Stimulated activated CD8-positive, alpha-beta memory T cell treated with anti-CD3 and anti-CD28 coated beads, Interleukin-7, amount 100 ng/mL, for 4 hours (primary cell): ENCODE data around the gene KIF3A.

ENCODE experiments used
- DNase-seq, 2 donors: peaks; one replicate each; pipeline ENCODE4 v3.0.0-alpha.2; 2020; ENCODE audit warnings: low read depth in 2 of 2

KIF3A gene

DNA sequence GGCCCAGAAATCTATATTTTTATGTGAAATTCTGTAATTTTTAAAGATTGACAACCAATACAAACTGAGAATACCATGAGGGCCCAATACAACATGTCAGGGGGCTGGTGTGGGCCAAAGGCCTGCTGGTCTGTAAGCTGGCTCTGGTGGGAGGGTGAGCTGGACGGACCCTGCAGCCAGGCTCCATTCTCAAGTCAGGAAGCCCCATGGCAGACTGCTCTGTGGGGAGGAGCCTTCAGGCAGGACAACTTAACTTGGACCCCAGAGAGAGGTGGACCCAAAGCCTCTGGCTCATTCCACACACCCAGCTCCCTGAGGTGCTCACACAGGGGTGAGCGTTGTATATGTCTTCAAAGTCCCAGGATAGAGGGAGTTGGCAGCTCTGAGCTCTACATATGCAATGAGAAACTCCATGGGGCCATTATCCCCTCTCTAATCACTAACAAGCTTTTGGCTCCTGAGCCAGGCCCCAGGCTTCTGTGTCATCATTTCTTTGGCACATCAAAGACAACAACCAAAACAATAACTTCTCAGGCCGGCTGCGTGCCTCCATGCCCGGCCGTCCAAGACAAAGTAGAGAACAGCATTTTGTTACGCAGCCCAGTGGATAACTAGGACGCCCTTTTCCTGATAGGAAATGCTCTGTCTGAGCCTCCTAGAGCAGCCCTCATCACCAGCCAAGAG, 33.3 kb upstream of the KIF3A start:
- no peak for DNase-seq

DNA sequence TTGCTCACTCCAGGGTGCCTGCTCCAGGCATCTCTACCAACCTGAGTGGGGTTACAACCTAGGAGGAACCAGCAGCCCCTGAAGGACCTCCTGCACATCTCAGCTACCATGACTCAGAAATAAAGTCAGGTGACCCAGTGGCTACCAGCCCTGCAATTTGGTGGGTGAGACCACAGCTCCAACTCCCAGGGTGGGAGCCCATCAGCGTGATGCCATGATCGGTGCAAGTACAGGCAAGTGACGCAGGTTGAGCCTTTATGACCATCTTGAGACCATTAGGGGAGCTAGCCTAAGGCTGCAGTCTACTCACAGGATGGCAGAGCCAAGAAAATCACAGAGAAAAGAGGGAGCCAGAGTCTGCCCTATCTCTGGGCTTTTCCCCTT, 31.1 kb upstream of the KIF3A start:
- no peak for DNase-seq

DNA sequence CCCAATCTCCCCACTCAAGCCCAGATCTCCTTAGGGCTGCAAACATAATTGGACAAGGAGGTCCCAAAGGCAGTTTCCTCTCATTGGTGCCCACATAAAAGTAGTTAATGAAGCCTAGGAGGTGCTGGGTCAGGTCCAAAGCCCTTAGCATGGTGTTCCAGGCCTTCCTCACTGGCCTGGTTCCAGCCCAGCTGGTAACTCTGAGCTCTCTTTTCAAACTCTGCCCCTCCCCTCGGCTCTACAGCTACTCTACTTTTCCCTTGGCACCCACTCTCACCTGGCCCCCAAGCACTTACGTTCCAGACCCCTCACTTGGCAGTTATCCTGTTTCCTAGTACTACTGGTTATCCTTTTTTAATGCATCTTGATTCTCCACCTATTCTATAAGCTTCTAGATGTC, 29.8 kb upstream of the KIF3A start:
- DNase-seq: no peak

DNA sequence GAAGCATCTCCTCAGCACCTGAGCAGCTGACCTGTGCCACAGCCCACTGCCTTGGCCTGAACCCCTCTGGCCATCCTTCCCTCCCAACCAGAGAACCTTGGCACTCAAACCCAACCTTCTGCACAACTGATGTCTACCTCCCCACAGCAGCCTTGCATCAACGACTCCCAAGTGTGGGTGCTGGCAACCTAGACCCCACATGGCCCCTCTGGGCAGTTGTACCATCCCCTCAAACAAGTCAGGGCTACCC, 29.4 kb upstream of the KIF3A start:
- DNase-seq: no peak

DNA sequence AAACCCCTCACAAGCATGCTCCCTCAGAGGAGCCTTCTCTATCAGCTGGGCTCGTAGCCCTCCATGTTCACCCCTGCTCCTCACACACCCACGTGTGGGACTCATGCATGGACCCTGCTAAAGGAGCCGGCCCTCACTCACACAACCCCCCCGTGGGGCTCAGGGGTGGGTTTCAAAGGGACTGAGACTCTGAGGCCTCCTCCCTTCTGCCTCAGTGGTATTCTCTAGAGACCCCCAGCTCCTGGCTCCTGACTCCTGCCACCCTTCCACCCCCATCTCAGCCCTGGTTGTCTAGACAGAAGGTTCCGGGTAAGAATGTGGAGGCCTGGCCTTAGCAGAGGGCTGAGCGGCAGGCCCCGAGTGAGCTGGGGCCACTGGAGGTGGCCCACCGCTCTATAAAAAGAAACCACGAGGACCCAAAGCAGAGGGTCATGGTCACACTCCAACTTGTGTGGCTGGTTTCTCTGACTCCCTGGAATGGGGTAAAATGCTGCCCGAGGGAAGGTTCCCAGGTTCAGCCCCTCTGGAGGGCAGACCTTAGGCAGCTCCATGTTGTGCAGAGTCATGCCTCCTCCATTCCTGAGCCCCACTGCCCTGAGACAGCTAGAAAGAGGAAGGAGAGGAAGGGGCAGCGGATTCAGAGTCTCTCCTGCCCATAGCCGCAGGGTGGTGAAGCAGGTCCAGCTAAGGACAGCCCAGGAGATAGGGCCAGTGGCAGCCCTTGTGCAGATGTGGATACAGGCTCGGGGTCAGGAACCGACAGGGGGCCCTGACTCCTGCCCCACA, 28.9 kb upstream of the KIF3A start:
- DNase-seq: no peak

DNA sequence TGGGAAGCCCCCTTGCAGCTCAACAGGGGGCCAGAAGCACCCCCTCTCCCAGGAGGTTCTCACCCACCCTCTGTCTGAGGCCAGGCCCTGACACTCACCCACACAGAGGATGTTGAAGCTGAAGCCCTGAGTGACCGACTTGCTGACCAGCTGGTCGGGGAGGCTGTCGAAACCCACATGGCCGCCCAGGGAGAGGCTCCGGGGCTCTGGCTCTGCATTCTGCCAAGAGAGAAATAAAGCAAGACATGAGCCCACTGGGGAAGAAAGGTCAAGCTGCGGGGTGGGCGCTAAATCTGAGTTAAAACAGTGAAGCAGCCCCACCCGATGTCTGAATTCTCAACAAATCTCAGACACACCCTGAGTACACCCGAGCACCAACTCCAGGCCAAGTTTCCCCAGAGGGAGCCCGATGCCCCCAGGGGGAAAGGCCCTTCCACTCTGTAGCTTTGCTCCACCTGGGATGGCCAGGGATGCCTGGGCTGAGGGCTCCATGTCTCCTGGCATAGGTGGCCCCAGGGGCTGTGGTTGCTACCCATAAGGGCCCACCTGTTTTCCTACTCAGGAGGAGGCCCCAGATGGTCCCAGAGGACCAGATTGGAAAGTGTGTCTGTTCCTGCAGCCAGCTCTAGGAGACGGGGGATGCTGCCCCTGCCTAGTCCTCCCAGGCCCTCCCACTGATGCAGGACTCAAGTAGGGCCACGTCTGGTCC, 28.1 kb upstream of the KIF3A start:
- DNase-seq: no peak

DNA sequence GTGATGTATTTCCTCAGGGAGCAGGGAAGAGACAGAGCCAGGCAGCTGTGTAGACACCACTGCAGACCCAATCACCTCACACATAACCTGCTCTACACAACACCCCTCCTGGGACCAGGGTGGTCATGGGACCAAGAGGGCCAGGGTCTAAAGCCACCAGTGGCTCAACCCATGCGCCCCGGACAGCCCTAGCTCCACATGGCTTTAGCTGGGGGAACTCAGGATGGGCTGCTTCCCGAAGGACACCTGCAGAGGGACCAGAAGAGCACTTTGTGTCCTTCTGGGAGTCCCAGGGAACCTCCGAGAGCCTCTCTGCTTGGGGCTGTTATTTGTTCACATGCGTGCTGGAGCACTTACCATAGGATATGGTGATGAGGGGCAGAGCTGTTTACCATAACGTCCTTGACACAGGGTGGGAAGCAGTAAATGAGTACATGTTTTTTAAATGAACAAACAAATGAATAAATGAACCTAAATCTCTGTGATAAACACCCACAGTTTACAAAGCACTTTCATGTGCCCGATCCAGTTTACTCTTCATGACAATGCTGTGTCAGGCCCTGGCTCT, 27.4 kb upstream of the KIF3A start:
- DNase-seq: no peak

DNA sequence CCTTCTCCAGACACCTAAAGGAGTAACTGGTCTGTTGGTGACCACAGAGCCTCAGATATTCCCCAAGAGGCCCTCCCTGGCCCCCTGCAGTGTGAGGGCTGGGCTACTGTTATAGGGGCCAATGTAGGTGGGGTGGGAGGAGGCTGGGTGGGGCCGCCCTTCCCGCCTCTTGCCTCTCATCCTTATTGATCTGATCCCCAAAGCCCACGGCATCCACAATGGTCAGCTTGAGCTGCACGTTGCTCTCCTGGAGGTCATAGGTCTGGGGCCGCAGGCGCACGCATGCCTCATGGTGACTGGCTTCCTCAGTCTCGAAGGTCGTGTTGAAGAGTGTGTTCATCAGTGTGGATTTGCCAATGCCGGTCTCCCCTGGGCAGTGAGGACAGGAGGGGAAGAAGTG, 26.7 kb upstream of the KIF3A start:
- DNase-seq: no peak

DNA sequence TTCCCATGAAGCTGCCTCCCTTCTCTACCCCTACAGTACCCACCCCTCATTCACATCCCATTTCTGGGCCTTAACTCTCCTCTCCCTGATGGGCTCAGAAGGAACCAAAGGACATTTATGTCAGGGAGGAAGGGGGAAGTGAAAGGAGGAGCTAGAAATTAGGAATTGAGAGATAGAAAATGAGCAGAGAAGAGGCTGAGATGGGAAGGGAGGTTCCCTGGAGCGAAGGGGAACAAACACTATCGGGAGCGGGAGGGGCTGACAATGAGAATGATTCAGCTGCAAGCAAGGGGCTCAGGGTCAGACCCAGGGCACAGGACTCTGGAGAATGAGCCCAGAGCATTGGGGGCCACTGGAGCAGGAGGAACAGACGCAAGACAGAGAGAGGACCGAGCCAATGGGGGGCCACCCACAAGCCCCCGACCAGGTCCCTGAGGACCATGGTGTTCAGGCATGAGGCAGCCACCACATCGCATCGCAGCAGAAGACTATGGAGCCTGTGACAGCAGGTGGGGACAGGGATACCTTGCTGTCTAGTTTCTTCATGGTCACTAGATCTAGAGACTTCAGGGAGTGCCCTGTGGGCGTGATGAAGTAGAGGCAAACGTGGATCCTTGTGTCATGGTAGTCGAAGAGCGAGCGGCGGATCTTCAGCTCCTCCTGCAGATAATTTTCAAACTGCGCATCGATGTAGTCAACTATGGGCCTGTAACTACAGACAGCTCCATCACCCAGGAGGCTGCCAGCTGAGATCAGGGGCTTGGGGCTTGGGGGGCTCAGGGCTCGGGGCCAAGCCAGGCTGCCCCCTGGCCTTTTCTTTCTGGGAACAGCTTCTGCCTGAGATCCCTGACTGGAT, 26.1 kb upstream of the KIF3A start:
- no peak for DNase-seq

DNA sequence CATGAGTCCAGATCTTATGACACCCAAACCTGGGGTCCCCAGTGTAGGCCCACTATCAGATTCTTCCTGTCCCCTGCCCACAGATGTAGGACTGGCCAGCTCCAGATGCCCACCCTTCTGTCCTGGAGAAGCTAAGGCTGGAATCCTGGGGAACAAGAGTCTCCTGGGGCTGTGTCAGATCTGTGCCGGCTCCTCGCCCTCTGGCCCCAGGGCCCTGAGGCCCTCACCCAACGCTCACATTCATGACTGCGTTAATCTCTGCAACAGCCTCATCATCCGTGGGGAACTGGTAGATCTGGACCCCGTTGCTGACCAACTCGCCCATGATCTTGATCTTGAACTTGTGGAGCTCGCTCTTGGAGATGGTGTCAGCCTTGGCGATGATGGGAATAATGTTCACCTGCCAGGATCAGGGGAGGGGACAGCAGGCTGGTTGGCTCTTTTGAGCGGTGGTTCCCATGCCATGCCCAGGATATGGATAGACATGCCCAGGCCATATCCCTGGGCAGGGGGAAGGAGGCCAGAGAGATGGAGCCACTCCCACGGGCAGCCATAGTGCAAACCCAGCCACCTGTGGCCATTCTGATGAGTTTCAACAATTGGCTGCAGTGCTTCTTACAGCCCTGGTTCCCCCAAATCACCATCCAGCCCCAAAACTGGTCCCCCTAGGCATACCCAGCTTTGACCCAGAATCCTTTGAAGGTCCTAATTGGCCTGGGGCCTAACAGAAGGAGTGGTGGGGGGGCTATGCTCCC, 25.1 kb upstream of the KIF3A start:
- DNase-seq: no peak

DNA sequence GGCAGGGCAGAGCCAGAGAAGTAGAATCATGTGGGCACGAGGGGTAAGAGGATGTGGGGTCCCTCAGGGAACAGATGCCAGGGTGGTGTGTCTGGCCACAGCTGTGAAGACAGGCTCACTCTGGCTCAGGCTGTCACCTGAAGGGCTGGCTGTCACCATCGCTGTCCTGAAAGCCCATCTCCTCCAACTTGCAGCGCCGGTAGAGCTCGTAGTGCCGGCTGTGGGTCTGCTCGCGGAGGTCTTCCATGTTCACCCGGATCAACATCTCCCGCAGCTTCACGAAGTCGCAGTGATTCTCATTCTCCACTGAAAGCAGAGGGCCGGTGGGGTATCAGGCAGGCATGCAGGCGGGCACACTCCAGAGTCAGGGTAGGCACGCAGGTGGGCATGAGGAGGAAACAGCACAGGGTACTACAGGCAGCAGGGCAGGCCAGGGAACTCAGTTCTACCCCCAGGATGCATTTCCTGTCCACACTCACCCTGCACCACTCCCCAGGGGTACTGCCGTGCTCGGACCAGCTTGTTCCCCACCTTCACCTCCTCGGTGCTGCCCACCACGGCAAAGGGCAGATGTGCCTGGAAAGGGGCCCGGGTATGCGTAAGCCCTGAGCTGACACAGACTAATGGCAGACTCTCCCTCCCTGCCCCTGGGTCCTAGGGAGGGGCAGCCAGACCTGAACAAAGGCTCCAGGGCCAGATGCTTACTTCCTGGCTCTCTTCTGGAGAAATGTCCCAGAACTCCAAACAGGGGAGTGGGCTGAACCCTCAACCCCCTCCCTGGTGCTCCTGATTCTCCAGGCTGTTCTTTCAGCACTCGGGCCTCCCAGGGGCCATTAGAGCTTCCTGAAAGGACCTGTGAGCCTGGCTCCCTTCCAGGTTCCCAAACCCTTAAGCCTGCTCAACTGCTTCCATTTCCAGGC, 24.2 kb upstream of the KIF3A start:
- no peak for DNase-seq

DNA sequence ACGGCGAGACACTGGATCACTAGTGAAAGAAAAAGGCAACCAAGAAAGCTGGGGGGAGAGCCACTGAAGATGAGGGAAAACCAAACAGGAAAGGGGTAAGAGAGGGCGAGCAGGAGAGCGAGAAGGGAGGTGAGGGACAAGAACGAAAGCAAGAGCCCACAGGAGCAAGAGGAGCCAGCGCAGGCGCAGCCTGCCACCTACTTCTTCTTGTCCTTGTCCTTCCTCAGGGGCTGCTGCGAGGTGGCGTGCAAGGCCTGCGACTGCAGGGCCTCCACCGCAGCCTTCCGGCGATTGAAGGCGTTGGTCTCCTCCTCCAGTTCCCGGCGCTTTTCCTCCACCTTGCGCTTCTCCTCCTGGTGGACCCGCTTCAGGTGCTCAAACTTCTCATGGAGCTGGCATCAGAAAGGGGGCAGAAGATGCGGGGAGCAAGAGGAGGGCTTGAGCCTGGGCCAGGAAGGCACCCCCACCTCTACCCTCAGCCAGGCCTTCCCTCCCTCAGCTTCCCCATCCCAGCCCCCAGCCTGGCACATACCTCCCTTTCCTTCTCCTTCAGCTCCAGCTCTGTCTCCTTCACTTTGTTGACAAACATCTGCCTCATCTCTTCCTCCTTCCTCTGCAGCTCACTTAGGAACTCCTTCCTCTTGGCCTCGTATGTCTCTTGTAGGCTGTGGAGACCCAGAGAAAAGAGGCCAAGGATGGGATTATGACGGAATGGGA, 23.4 kb upstream of the KIF3A start:
- no peak for DNase-seq

DNA sequence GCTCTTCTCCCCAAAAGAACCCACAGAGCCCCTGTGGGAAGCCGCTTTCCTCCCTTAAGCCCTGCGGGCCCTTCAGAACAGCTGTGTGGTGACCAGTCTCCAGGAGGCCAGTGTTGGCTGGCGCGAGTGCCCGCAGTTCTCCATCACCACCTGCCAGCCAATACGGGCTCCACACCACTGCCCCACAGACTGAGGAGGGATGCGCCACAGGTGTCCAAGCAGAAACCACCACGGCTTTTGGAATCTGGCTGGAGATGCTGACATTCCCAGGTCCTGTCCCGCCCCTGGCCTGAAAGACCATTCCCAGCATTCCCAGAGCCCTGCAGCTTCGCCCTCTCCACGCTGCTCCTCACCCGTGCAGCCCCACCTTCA, 22.7 kb upstream of the KIF3A start:
- no peak for DNase-seq

DNA sequence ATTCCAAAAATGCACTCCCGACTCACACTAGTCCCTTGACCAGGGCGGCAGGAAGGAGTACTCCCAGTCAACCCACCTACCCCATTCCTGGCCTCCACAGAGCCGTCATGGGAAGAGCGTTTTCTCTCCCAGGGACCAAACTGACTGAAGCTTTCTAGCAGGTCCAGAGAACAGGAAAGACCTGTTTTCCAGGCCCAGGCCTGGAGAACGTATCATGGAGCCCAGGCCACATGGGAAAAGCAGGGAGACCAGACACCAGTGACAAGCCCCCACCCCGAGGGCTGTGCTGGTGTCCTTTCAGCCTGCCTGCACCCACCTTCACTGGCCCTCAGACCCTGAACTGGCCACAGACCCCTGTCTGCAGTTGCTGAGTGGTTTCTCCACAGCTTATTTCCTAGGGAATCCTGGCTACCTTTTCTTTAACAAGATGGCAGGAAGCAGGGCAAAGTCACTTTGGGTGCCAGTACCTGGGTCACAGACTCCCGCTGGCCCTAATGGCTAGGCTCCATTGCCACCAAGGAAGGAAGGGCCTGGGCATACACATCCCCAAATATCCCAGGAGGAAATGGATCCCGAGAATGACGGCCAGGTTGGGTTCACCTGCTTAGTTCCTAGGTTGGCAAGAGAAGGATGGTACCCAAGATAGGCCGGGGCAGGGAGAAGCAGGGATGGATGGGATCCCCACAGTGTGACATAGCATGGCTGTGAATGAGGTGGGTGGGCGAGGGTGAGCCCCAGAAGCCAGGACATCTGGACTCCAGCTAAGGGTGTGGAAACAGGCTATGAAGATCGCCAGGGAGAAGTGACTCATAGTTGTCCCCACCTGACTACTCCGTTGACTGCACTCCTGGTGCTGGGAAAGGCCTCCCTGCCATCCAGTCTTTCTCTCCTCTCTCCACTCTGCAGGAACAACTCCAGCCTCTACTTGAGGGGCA, 22.0 kb upstream of the KIF3A start:
- DNase-seq: no peak

DNA sequence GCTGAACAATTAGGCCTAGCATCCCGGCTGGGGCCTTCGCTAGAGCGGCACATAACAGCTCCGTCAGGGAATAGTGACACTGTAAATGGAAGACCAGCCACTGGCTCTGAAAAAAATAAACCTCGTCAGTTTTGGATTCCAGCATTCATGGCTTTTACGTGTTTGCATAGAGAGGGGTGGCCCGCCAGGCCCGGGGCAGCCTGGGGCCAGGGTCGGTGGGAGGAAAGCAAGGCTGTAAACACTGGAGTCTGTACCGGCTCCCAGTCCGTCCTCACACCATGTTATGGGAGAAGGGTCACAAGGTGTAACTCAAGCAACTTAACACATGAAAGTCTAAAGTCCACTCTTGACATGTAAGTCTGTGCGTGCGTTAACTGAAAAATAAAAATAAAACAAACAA, 21.1 kb upstream of the KIF3A start:
- DNase-seq: no peak

DNA sequence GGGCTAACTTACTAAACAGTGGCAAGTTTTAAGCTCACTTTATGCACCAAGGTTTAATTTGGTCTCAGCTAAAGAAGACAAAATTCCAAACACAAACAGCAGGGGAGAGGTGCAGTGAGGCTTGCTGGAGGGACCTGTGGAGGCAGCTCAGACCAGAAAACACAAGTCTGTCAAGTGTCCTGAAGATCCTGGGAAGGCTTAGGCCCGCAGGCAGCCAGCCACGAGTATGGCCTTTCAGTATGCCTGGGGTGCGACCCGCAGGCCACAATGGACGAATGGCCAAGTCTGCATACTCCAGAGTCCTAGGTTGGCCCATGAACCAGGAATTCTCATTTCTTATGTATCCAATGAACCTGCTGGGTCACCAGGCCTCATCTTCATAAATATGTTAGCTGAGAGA, 19.2 kb upstream of the KIF3A start:
- no peak for DNase-seq

DNA sequence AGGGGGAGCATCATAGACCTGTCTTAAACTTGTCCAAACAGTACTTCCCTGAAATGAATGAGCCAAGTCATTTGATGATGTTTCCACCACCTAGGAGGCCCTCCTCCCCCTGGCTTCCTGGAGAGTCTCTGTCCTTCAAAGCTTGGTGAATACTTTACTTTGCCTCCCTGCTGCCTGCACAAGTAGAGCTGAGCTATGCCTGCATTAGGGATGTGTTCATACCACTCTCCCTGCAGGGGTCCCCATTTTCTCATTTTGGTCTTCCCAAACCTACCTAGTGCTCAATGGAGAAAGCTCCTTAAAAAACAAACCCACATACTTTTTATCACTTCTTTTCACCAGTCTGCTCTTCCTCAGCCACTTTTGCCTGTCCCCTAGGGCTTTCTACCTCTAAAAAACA, 17.6 kb upstream of the KIF3A start:
- no peak for DNase-seq

DNA sequence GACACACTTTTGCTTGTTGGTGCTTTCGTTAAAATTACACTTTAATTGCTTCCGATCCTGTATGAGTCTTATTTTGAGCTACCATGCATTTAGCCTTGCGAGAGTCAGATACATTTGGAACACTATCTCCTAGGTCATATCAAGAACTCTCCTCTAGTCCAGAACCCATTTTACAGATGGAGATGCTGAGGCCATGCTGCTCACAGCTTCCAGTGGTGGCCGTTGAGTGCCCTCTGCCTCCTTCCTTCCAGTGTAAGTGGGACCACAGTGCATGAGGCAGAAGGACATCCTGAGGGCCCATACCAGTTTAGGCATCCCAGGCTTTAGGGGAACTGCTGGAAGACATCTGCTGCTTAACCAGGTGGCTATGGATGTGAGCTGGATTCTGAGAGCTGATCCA, 16.8 kb upstream of the KIF3A start:
- DNase-seq: no peak
